WTC11 (cell line): ENCODE measurements around the gene PLPPR4.

Experiments
- ARID4B ChIP-seq: sonication (generic); formaldehyde crosslinking; IDR thresholded peaks from 2 replicates; pipeline ENCODE4 v1.8.0; 2023; ENCODE audit warnings: missing genetic modification reagents, mild to moderate bottlenecking, borderline replicate concordance
- ATF2 ChIP-seq: sonication (generic); formaldehyde crosslinking; IDR thresholded peaks from 2 replicates; pipeline ENCODE4 v1.8.1; 2022; ENCODE audit warnings: low read depth, missing genetic modification reagents, borderline replicate concordance
- ATF3 ChIP-seq: sonication (generic); formaldehyde crosslinking; conservative IDR thresholded peaks from 2 replicates; pipeline ENCODE4 v1.8.1; 2022; ENCODE audit warnings: mild to moderate bottlenecking, missing genetic modification reagents
- CTCF ChIP-seq: fragments of 200-600 bp; IDR thresholded peaks from 2 replicates; pipeline ENCODE4 v1.8.0; 2022; ENCODE audit warnings: antibody characterized with exemption
- E2F1 ChIP-seq: sonication (generic); formaldehyde crosslinking; IDR thresholded peaks from 2 replicates; pipeline ENCODE4 v1.8.0; 2022; ENCODE audit warnings: mild to moderate bottlenecking, missing genetic modification reagents
- ELF4 ChIP-seq: sonication (generic); formaldehyde crosslinking; IDR thresholded peaks from 2 replicates; pipeline ENCODE4 v1.8.1; 2022; ENCODE audit warnings: low read depth, mild to moderate bottlenecking, moderate library complexity, missing genetic modification reagents
- ETV6 ChIP-seq: sonication (generic); formaldehyde crosslinking; IDR thresholded peaks from 2 replicates; pipeline ENCODE4 v1.8.1; 2022; ENCODE audit warnings: mild to moderate bottlenecking, missing genetic modification reagents
- HMGXB4 ChIP-seq: sonication (generic); formaldehyde crosslinking; IDR thresholded peaks from 2 replicates; pipeline ENCODE4 v1.8.1; 2023; ENCODE audit warnings: mild to moderate bottlenecking, moderate library complexity, missing genetic modification reagents
- MAX ChIP-seq: sonication (generic); formaldehyde crosslinking; IDR thresholded peaks from 2 replicates; pipeline ENCODE4 v1.8.0; 2022; ENCODE audit warnings: mild to moderate bottlenecking, missing genetic modification reagents
- NR3C1 ChIP-seq: sonication (generic); formaldehyde crosslinking; conservative IDR thresholded peaks from 2 replicates; pipeline ENCODE4 v1.8.1; 2023; ENCODE audit warnings: low read depth, mild to moderate bottlenecking, missing genetic modification reagents
- TCF7 ChIP-seq: sonication (generic); formaldehyde crosslinking; IDR thresholded peaks from 2 replicates; pipeline ENCODE4 v1.8.0; 2022; ENCODE audit warnings: mild to moderate bottlenecking, low read depth, missing genetic modification reagents, moderate library complexity
- USF1 ChIP-seq: sonication (generic); formaldehyde crosslinking; IDR thresholded peaks from 2 replicates; pipeline ENCODE4 v1.8.0; 2022; ENCODE audit warnings: mild to moderate bottlenecking, missing genetic modification reagents
- ZNF532 ChIP-seq: fragments of 250-450 bp; sonication (Bioruptor Pico); IDR thresholded peaks from 2 replicates; pipeline ENCODE4 v1.9.0; 2021; ENCODE audit warnings: mild to moderate bottlenecking, borderline replicate concordance

- no peak for TF ChIP-seq CTCF
- TF ChIP-seq HMGXB4 (CRISPR knock-in tag) = no peak
- TF ChIP-seq ZNF532 = no peak
- TF ChIP-seq ARID4B = no peak
- no peak for TF ChIP-seq MAX (CRISPR knock-in tag)
- no peak for TF ChIP-seq E2F1 (CRISPR knock-in tag)
- TF ChIP-seq NR3C1 (CRISPR knock-in tag) = no peak
- no peak for TF ChIP-seq TCF7
- TF ChIP-seq ATF2 (CRISPR knock-in tag) = no peak
- no peak for TF ChIP-seq ETV6 (CRISPR knock-in tag)
- no peak for TF ChIP-seq ELF4
- no peak for TF ChIP-seq USF1 (CRISPR knock-in tag)
- no peak for TF ChIP-seq ATF3
Measured at GRCh38 chr1:99271249-99271648, 7.0 kb downstream of the PLPPR4 start.
